Epithelial cell of proximal tubule (primary cell): Measurements from ENCODE around the gene MRRF. TPM values are rescaled to one million over a fixed set of nuclear protein-coding genes. Genes with fewer than 3 reads are reported as not detected.

ENCODE experiments used
- DNase-seq: peaks from one replicate; pipeline ENCODE4 v3.0.0-alpha.2; 2011; ENCODE audit warnings: low read depth
- H3K4me3 ChIP-seq: 2 replicates; pipeline ENCODE4 v1.5.1; 2011; ENCODE audit warnings: low read depth, mild to moderate bottlenecking, low read length
- CTCF ChIP-seq: conservative IDR thresholded peaks from 2 replicates; pipeline ENCODE4 v1.5.1; 2012; ENCODE audit warnings: low read depth, mild to moderate bottlenecking, low read length
- total RNA-seq: library from RNA; depleted of rRNA; stranded (reverse); fragments of >200 nt; gene quantifications from 2 replicates; pipeline ENCODE4 v1.2.3, GENCODE V29; 2015

Gene MRRF
- total RNA-seq, 1 donor from 2014 or later = 27.3 TPM

- no peak overlapping the region for H3K4me3 ChIP-seq
- DNase-seq = no peak
- TF ChIP-seq CTCF = peak; percentile 61
Measured at GRCh38 chr9:122379340-122379739, 114.7 kb downstream of the MRRF start.

- no peak for DNase-seq
- no peak for TF ChIP-seq CTCF
Measured at GRCh38 chr9:122380293-122380692, 115.6 kb downstream of the MRRF start.

More at GRCh38 chr9:122380293-122380692, 115.6 kb downstream of the MRRF start:
- H3K4me3 ChIP-seq = no peak overlapping the region

Other genes starting within 250 kb of the MRRF start
- 0.75 and 1.7 TPM in 2 replicates for gene TTLL11, start 171.6 kb upstream of the MRRF start, total RNA-seq
- 49.4 and 59.8 TPM in 2 replicates for gene NDUFA8, start 105.1 kb upstream of the MRRF start, total RNA-seq
- gene MORN5, start 105.0 kb upstream of the MRRF start, total RNA-seq = not detected in 2 replicates
- gene LHX6, start 35.9 kb upstream of the MRRF start, total RNA-seq = 0.06 TPM in 1 of 2 replicates, not detected in the other
- 8.4 and 13.9 TPM in 2 replicates for gene RBM18, start within 50 bp of the MRRF start, total RNA-seq
- gene PTGS1, start 106.1 kb downstream of the MRRF start, total RNA-seq = 2.2 and 6.0 TPM in 2 replicates
- gene OR1J1, start 213.0 kb downstream of the MRRF start, total RNA-seq = not detected in 2 replicates
- gene OR1J2, start 245.9 kb downstream of the MRRF start, total RNA-seq = not detected in 2 replicates